Subcutaneous adipose tissue (tissue), 4 donors: ENCODE data around the gene FCAR. TPM values are rescaled to one million over a fixed set of nuclear protein-coding genes. Genes with fewer than 3 reads are reported as not detected.

Experiments used
- CTCF ChIP-seq: fragments of 450-650 bp; IDR thresholded peaks from one replicate; pipeline ENCODE4 v1.5.1; 2016; ENCODE audit warnings: low read depth, mild to moderate bottlenecking, control low read depth, antibody characterized with exemption, moderate library complexity
- total RNA-seq, 4 donors: library from RNA; depleted of rRNA; stranded (reverse); fragments of >200 nt; gene quantifications; one replicate each; pipeline ENCODE4 v1.1.0, GENCODE V29; 2016

Gene FCAR
- total RNA-seq, 4 donors from 2014 or later: 3.8 to 4.2 (median 3.9) TPM; not detected in 1

GRCh38 chr19:54896036-54896435 lies 22.0 kb downstream of the FCAR start:
- no peak for TF ChIP-seq CTCF

- TF ChIP-seq CTCF: no peak
Observed at GRCh38 chr19:54902061-54902460, 28.0 kb downstream of the FCAR start.

GRCh38 chr19:54903303-54903702 lies 29.3 kb downstream of the FCAR start:
- TF ChIP-seq CTCF: no peak

GRCh38 chr19:54905421-54905802 lies 31.4 kb downstream of the FCAR start:
- TF ChIP-seq CTCF: no peak

GRCh38 chr19:54905803-54906511 lies 31.9 kb downstream of the FCAR start, which contains the start of gene NCR1:
Gene NCR1, plus strand, starts transcription at chr19:54906148. Its CDS starts 40 bp downstream, at chr19:54906188.
- no peak for TF ChIP-seq CTCF

- TF ChIP-seq CTCF: no peak
Observed at GRCh38 chr19:54906819-54907218, 32.8 kb downstream of the FCAR start.

- TF ChIP-seq CTCF: no peak
Observed at GRCh38 chr19:54916822-54917221, 42.8 kb downstream of the FCAR start.
